IMR-90 (cell line): ENCODE results near the gene SAT2. TPM values are rescaled to one million over a fixed set of nuclear protein-coding genes. Genes with fewer than 3 reads are reported as not detected.

Experiments
- ATAC-seq: fragments of 200-7000 bp; cut with Tn5 transposase; 2 replicates; pipeline ENCODE4 v1.9.1; 2020; ENCODE audit warnings: low read depth, mild to moderate bottlenecking, moderate library complexity
- BruUV-seq: library from RNA; stranded (reverse); fragments of 400-500 nt; replicated peaks from 2 replicates; lab custom pipeline; 2021; lab: Mats Ljungman, UMichigan
- CTCF ChIA-PET: fragments of 300-600 bp; formaldehyde crosslinking; extraction: SDS; loops from one replicate; lab custom pipeline; 2021; ENCODE audit warnings: antibody characterized with exemption; lab: Yijun Ruan, JAX
- POLR2A ChIA-PET: fragments of 300-600 bp; sonication (Branson Sonifier 250); formaldehyde crosslinking; loops from one replicate; lab custom pipeline; 2022; ENCODE audit warnings: antibody characterized with exemption; ENCODE audit not compliant: unreplicated experiment; lab: Charles Lee
- DNase-seq: peaks from one replicate; pipeline ENCODE4 v3.0.0; 2013
- H2AFZ ChIP-seq: replicated peaks from 2 replicates; pipeline ENCODE3; 2013; ENCODE audit warnings: low read length, mild to moderate bottlenecking; ENCODE audit not compliant: poor library complexity
- H2AK5ac ChIP-seq: 2 replicates; pipeline ENCODE4 v1.6.1; 2013; ENCODE audit warnings: low read depth, low read length, inconsistent platforms
- H2AK9ac ChIP-seq: replicated peaks from 2 replicates; pipeline ENCODE3; 2013; ENCODE audit warnings: mild to moderate bottlenecking, low read depth, low read length, moderate library complexity; ENCODE audit not compliant: poor library complexity
- H2BK120ac ChIP-seq: 2 replicates; pipeline ENCODE4 v1.6.1; 2013; ENCODE audit warnings: low read depth, low read length, inconsistent platforms
- H2BK15ac ChIP-seq: 3 replicates; pipeline ENCODE4 v1.6.1; 2013; ENCODE audit warnings: low read depth, low read length, inconsistent platforms
- H2BK20ac ChIP-seq: 2 replicates; pipeline ENCODE4 v1.6.1; 2013; ENCODE audit warnings: low read depth, mild to moderate bottlenecking, inconsistent platforms, low read length, moderate library complexity
- H2BK5ac ChIP-seq: 2 replicates; pipeline ENCODE4 v1.6.1; 2013; ENCODE audit warnings: mild to moderate bottlenecking, low read depth, low read length, inconsistent platforms; ENCODE audit not compliant: poor library complexity, severe bottlenecking
- H3K14ac ChIP-seq: replicated peaks from 2 replicates; pipeline ENCODE4 v1.6.1; 2013; ENCODE audit warnings: low read depth, low read length, inconsistent platforms
- H3K18ac ChIP-seq: 2 replicates; pipeline ENCODE4 v1.6.1; 2013; ENCODE audit warnings: low read depth, low read length, control low read depth
- H3K23ac ChIP-seq: 2 replicates; pipeline ENCODE4 v1.6.1; 2013; ENCODE audit warnings: low read depth, low read length, inconsistent platforms
- H3K27ac ChIP-seq: 2 replicates; pipeline ENCODE4 v1.5.1; 2013; ENCODE audit warnings: mild to moderate bottlenecking, control low read depth, low read length; ENCODE audit not compliant: insufficient read depth
- H3K27me3 ChIP-seq: 2 replicates; pipeline ENCODE4 v1.6.1; 2013; ENCODE audit warnings: low read length; ENCODE audit not compliant: control insufficient read depth, insufficient read depth
- H3K36me3 ChIP-seq: 2 replicates; pipeline ENCODE4 v1.6.1; 2013; ENCODE audit warnings: low read length, mixed read lengths; ENCODE audit not compliant: control insufficient read depth, insufficient read depth
- H3K4ac ChIP-seq: 2 replicates; pipeline ENCODE4 v1.6.1; 2013; ENCODE audit warnings: low read depth, low read length, inconsistent platforms
- H3K4me1 ChIP-seq: 2 replicates; pipeline ENCODE4 v1.6.1; 2013; ENCODE audit warnings: low read length, mixed read lengths; ENCODE audit not compliant: control insufficient read depth, insufficient read depth
- H3K4me2 ChIP-seq: 2 replicates; pipeline ENCODE4 v1.6.1; 2013; ENCODE audit warnings: low read depth, mild to moderate bottlenecking, control low read depth, low read length, moderate library complexity
- H3K4me3 ChIP-seq: 2 replicates; pipeline ENCODE4 v1.5.1; 2013; ENCODE audit warnings: low read depth, mild to moderate bottlenecking, control low read depth, low read length, moderate library complexity; ENCODE audit not compliant: insufficient read depth
- H3K56ac ChIP-seq: 2 replicates; pipeline ENCODE4 v1.6.1; 2013; ENCODE audit warnings: low read length, inconsistent platforms; ENCODE audit not compliant: insufficient read depth; ENCODE audit errors: extremely low read depth
- H3K79me1 ChIP-seq, 2 experiments: 2 replicates each; pipeline ENCODE4 v1.6.1; 2013; ENCODE audit warnings: low read length in 2 of 2, inconsistent platforms in 1 of 2, low read depth in 1 of 2
- H3K9ac ChIP-seq: 2 replicates; pipeline ENCODE4 v1.6.1; 2013; ENCODE audit warnings: low read depth, low read length, control low read depth
- H3K9me1 ChIP-seq: 2 replicates; pipeline ENCODE4 v1.6.1; 2013; ENCODE audit warnings: low read length, inconsistent platforms; ENCODE audit not compliant: insufficient read depth
- H3K9me3 ChIP-seq: 2 replicates; pipeline ENCODE4 v1.6.1; 2013; ENCODE audit warnings: low read length; ENCODE audit not compliant: control insufficient read depth, insufficient read depth
- H4K20me1 ChIP-seq: 2 replicates; pipeline ENCODE4 v1.6.1; 2013; ENCODE audit warnings: low read length, inconsistent platforms; ENCODE audit not compliant: insufficient read depth
- H4K5ac ChIP-seq: 2 replicates; pipeline ENCODE4 v1.6.1; 2013; ENCODE audit warnings: mild to moderate bottlenecking, low read depth, low read length, control low read depth
- H4K8ac ChIP-seq, 2 experiments: 2 replicates each; pipeline ENCODE4 v1.6.1; 2013; ENCODE audit warnings: low read depth in 2 of 2, low read length in 2 of 2, control low read depth in 1 of 2, inconsistent platforms in 1 of 2
- H4K91ac ChIP-seq: 2 replicates; pipeline ENCODE4 v1.6.1; 2013; ENCODE audit warnings: low read depth, low read length, inconsistent platforms; ENCODE audit not compliant: insufficient read depth
- MAFK ChIP-seq: IDR thresholded peaks from 2 replicates; pipeline ENCODE4 v1.6.1; 2012; ENCODE audit warnings: low read depth, low read length, improper control_type of control experiment
- MAZ ChIP-seq: IDR thresholded peaks from 2 replicates; pipeline ENCODE4 v1.6.1; 2012; ENCODE audit warnings: low read depth, mild to moderate bottlenecking, low read length, improper control_type of control experiment, moderate library complexity, borderline replicate concordance
- MXI1 ChIP-seq: IDR thresholded peaks from 2 replicates; pipeline ENCODE4 v1.6.1; 2012; ENCODE audit warnings: low read depth, mild to moderate bottlenecking, low read length, moderate library complexity, borderline replicate concordance
- NFE2L2 ChIP-seq: fragments of 150-350 bp; IDR thresholded peaks from 2 replicates; pipeline ENCODE4 v1.6.1; 2016; ENCODE audit warnings: low read depth, mild to moderate bottlenecking, low read length
- RAD21 ChIP-seq: IDR thresholded peaks from 2 replicates; pipeline ENCODE4 v1.6.1; 2012; ENCODE audit warnings: low read length, improper control_type of control experiment
- RCOR1 ChIP-seq: IDR thresholded peaks from 2 replicates; pipeline ENCODE4 v1.6.1; 2012; ENCODE audit warnings: mild to moderate bottlenecking, low read length, improper control_type of control experiment; ENCODE audit not compliant: insufficient replicate concordance
- RFX5 ChIP-seq: IDR thresholded peaks from 2 replicates; pipeline ENCODE4 v1.8.0; 2012; ENCODE audit warnings: low read depth, mild to moderate bottlenecking, low read length, moderate library complexity
- SMC3 ChIP-seq: fragments of 150-350 bp; IDR thresholded peaks from 2 replicates; pipeline ENCODE4 v1.6.1; 2016; ENCODE audit warnings: low read depth, mild to moderate bottlenecking, antibody characterized with exemption, low read length, moderate library complexity
- USF2 ChIP-seq: fragments of 150-350 bp; IDR thresholded peaks from 2 replicates; pipeline ENCODE4 v1.6.1; 2017; ENCODE audit warnings: mild to moderate bottlenecking, antibody characterized with exemption, low read length, low read depth
- WGBS, 2 experiments: methylation state at CpG; one replicate each; pipeline versions ENCODE4 v1.1.5 to v1.1.7; 2013; ENCODE audit warnings: missing lambda C conversion rate in 2 of 2; ENCODE audit not compliant: insufficient read length in 1 of 2; ENCODE audit errors: extremely low coverage in 2 of 2; 5-methylcytosine and 5-hydroxymethylcytosine counted together
- dilution Hi-C: fragments of 300-500 bp; cut with HindIII; formaldehyde crosslinking; loops from one replicate; pipeline ENCODE4 v1.14.3; 2018; ENCODE audit warnings: low sequenced_read_pairs; ENCODE audit not compliant: unreplicated experiment
- in situ Hi-C: fragments of 300-500 bp; cut with MboI; formaldehyde crosslinking; loops from 3 replicates; pipeline ENCODE4 v1.14.3; 2019; ENCODE audit warnings: low sequenced_read_pairs, inconsistent platforms, mixed read lengths
- intact Hi-C: fragments of 100-400 bp; cut with micrococcal nuclease; formaldehyde crosslinking; loops from 2 replicates; pipeline ENCODE4 v1.10.0; 2022
- polyA plus RNA-seq, 3 experiments: library from polyadenylated mRNA; depleted of rRNA; stranded (reverse); fragments of >200 nt; gene quantifications; 2 replicates each; pipeline ENCODE4 v1.2.3, GENCODE V29; 2012; ENCODE audit warnings: low replicate concordance in 1 of 3
- total RNA-seq: library from RNA; depleted of rRNA; stranded (reverse); fragments of >200 nt; gene quantifications from 2 replicates; pipeline ENCODE4 v1.2.3, GENCODE V29; 2012
- TF ChIP-seq, protein P1 (sequence below): fragments of 150-350 bp; IDR thresholded peaks from 2 replicates; pipeline ENCODE4 v1.6.1; 2016; ENCODE audit warnings: low read depth, mild to moderate bottlenecking, low read length, moderate library complexity, borderline replicate concordance

The SAT2 gene
- total and polyA plus RNA-seq, 2 of the 4 experiments (the other 2 are of a cell fraction): 20.4 to 45.9 TPM

DNA sequence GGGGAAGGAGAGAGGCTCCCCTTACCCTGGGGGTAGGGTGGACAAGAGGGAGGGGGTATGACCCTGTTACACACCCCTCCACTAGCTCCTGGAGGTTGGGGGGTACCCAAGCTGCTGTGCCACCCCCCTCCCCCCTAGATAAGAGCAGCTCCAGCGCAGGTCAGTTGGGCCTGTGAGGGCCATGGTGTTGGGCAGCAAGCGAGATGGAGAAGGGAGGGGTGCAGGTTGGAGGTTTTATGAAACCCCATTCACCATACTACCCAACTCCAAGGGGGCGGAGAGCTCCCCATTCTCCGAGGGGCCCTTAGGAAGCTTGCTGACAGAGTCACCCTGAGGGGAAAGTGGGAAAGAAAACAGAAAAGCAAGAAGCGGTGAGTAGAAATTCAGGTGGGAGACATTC is 36.0 kb downstream of the SAT2 start:
- intact Hi-C loops: no loop called here
- peaks cover 28% of the 10 kb centered on the region for H3K4me1 ChIP-seq
- TF ChIP-seq RAD21 (no peak), MXI1 (no peak), RCOR1 (no peak), SMC3 (no peak), MAFK (no peak), USF2 (no peak), MAZ (no peak), NFE2L2 (no peak), RFX5 (no peak)
- TF ChIP-seq, protein P1, sequence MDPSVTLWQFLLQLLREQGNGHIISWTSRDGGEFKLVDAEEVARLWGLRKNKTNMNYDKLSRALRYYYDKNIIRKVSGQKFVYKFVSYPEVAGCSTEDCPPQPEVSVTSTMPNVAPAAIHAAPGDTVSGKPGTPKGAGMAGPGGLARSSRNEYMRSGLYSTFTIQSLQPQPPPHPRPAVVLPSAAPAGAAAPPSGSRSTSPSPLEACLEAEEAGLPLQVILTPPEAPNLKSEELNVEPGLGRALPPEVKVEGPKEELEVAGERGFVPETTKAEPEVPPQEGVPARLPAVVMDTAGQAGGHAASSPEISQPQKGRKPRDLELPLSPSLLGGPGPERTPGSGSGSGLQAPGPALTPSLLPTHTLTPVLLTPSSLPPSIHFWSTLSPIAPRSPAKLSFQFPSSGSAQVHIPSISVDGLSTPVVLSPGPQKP: no peak
- no peak overlapping the region for H2BK120ac ChIP-seq
- no peak overlapping the region for H3K18ac ChIP-seq
- dilution Hi-C loops: no loop called here
- H3K79me1 ChIP-seq: peaks cover 15 to 47% of the 10 kb centered on the region in 2 experiments
- H3K36me3 ChIP-seq: peaks cover 60% of the 10 kb centered on the region
- no peak overlapping the region for H4K91ac ChIP-seq
- BruUV-seq: no TSS peak
- H4K8ac ChIP-seq: no peak overlapping the region
- H3K27me3 ChIP-seq: no peaks in the 10 kb centered on the region
- H3K56ac ChIP-seq: no peak overlapping the region
- no peak overlapping the region for H2AK9ac ChIP-seq
- no peak overlapping the region for H3K23ac ChIP-seq
- H2BK15ac ChIP-seq: no peak overlapping the region
- POLR2A ChIA-PET: interaction anchor here (0.6 kb wide), 1 partner anchor 23 kb away, joined by 3 read pairs; no protein-coding TSS in a partner anchor
- no peak overlapping the region for H2AK5ac ChIP-seq
- no CpG with 5 or more reads among the region's 5 CpGs for WGBS, 2 experiments
- no peak for DNase-seq
- no peak overlapping the region for H3K9ac ChIP-seq
- H4K5ac ChIP-seq: no peak overlapping the region
- no peak for ATAC-seq
- H3K9me3 ChIP-seq: no peaks in the 10 kb centered on the region
- no peak overlapping the region for H3K14ac ChIP-seq
- peaks cover 15% of the 10 kb centered on the region for H4K20me1 ChIP-seq
- no peak overlapping the region for H3K4me2 ChIP-seq
- in situ Hi-C loops: no loop called here
- peaks cover 6% of the 10 kb centered on the region for H3K9me1 ChIP-seq
- no peak overlapping the region for H2BK5ac ChIP-seq
- H2BK20ac ChIP-seq: no peak overlapping the region
- no peak overlapping the region for H3K4ac ChIP-seq
- no peak overlapping the region for H2AFZ ChIP-seq
- no peak overlapping the region for H3K4me3 ChIP-seq
- CTCF ChIA-PET: no interaction called here
- H3K27ac ChIP-seq: no peak overlapping the region
